GM18907 (cell line): ENCODE measurements around the gene ZNF75A.

Experiments
- ATAC-seq: cut with Tn5 transposase; IDR thresholded peaks from one replicate; pipeline ENCODE4 v1.9.1; 2021; ENCODE audit warnings: mild to moderate bottlenecking, moderate library complexity; ENCODE audit not compliant: unreplicated experiment

The ZNF75A gene

DNA sequence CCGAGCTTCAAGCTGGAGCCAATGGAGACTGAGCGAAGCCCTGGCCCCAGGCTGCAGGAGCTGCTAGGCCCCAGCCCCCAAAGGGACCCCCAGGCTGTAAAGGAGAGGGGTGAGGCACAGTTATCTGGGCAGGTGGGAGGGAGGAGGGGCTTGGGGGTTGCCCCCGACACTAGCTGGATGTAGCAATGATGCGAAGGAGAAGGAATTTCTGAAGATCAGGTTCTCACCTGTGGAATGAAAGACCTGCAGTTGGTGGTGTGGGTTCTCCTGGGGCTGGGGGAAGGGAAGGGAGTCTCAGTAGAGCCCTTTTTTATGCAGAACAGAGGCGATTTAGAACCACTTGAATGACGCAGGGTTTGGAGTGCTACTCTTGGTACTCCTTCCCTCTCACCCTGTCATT lies 20.2 kb upstream of the ZNF75A start:
- ATAC-seq = no peak

DNA sequence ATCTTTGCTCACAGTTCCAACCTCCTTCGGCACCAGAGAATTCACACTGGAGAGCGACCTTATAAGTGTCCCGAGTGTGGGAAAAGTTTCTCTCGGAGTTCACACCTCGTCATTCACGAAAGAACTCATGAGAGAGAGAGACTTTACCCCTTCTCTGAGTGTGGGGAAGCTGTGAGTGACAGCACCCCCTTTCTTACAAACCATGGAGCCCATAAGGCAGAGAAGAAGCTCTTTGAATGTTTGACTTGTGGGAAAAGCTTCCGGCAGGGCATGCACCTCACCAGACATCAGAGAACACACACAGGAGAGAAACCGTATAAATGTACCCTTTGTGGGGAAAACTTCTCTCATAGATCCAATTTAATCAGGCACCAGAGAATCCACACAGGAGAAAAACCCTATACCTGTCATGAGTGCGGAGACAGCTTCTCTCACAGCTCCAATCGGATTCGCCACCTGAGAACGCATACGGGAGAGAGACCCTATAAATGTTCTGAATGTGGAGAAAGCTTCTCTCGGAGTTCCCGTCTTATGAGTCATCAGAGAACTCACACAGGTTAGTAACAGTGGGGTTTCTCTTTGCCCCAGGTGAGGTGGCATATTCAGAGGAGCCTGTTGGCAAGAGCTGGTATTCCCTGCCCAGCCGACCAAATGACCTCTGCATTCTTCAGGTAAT lies 15.2 kb upstream of the ZNF75A start:
- ATAC-seq = no peak

DNA sequence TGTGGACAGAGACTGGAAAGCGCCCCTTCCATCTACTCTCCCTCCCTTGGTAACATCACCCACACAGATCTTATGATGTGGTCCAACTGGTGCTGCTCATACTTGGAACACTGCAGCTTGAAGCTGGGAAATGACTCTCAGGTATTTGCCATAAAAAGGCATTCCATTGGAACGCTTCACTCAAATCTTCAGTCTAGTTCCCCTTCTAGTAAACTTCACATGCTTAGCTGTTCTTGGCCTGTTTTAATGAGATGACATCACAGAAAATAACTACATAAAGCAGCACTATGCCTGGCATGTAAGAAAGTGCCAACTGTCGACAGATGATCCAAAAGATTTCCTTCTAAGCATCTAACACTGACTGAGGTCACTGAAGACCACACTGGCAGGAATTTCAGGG lies 12.7 kb upstream of the ZNF75A start:
- ATAC-seq = no peak

DNA sequence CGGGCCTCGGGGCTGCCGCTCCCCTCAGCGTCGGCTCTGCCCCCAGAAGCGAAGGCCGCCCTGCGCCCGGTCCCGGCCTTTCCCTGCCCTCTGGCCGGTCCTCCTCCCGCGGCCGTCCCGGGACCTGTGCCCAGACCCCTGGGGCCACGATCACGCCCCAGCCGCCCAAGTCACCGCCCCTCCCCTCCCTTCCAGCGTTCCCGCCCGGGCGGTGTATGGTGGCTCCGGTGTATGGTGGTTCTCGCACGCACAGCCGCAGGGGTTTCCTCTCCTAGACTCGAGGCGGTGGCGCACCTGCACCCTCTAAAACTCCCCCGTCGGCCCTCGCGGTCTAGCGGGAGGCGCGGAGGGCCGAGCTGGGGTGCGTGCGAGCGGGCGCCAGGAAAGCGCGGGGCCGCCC lies 10.1 kb upstream of the ZNF75A start:
- ATAC-seq = no peak

DNA sequence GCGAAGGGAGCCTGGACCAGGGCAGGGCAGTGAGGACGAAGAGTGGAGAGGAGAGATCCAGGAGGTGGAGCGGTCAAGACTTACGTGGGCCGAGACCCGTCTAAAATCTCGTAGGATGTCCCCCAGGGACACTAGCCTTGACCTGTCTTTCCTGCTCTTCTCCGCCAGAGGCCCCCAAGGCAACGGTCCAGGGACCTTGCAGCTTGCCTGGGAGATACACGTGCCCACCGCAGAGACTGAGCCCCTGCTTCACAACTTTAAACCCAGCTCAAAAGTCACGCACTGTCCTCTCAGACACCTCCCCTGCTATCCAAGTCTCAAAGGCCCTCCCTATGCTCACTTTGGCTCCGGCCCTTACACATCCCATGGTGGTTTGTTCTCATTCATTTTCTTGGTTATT lies 9.5 kb upstream of the ZNF75A start:
- ATAC-seq = no peak

DNA sequence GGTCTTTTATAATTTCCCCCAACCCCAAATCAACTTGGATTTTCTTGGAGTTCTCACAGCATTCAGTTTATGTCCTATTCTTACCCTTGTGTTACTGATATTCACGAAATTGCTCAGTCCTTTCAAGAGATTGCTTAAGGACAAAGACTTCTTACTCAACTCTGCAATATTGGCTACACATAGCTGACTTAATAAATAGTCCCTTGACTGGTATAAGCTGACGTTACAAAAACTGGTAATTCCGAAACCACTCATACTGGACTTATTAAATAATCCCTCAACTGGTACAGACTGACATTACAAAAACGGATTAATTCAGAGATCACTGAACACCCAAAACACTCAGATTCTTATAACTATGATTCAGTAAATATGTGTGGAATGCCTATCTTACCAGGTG lies 927 bp upstream of the ZNF75A start:
- ATAC-seq = no peak

DNA sequence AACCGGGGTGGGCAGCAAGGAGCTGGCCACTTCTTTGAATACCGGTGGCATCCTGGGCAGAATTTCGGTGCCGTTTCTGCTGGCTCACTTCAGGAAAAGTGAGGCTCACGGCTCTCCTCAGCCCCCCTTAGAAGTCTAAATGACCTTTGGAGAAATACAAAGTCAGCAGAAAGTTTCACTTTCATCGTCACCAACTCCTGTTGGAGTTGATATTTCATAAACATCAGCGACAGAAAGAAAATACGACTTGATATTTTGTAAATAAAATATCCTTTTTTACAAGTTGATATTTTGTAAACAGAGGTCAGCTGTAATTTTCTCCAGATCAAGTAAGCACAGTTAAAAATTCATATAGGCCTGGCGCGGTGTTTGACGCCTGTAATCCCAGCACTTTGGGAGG lies 781 bp downstream of the ZNF75A start:
- no peak for ATAC-seq

DNA sequence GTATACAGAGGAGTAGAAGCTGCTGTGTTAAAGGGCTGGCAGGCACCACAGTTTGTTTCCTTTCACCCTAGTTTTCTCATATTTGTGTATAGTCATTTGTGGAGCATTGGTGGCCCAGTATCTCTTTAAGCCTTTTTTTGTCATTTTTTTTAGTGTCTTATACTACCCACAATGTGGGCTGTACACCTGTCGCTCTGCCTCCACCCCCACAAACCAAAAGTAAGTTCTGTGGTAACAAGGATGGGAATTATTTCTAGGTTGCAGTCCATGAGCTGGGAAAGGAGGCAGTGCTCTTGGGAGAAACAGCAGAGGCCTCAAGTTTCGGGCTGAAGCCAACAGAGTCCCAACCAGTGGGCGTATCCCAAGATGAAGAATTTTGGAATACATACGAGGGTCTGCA lies 6.2 kb downstream of the ZNF75A start:
- ATAC-seq = no peak

DNA sequence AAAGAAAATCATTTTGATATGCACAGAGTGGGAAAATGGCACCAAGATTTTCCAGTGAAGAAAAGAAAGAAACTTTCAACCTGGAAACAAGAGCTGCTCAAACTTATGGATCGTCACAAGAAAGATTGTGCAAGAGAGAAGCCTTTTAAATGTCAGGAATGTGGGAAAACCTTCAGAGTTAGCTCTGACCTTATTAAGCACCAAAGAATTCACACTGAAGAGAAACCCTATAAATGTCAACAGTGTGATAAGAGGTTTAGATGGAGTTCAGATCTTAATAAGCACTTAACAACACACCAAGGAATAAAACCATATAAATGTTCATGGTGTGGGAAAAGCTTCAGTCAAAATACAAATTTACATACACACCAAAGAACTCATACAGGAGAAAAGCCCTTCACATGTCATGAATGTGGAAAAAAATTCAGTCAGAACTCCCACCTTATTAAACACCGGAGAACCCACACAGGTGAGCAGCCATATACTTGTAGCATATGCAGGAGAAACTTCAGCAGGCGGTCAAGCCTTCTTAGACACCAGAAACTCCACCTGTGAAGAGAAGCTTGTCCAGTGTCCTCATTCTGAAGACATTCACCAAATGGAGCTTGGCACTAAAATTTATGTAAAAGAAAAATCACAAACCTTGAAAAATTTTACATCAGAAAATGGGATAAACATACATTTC lies 12.2 kb downstream of the ZNF75A start:
- no peak for ATAC-seq

DNA sequence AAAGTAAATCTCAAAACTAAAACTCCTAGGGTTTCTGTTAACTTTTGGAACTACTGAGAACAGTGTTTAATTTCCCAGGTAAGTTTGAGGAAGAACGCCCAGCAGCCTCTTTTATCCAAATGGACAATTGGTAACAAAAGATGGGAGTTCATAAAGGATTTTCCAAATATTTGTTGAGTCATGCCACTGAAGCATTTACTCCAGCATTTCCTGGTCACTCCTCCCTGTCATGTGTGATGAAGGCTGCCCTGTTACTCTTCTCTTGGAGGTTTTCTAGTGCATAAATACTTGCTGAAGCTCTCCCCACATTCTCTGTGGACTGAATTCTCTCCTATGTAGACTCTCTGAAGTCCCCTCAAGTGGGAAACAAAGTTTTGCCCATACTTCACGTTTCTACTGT lies 16.5 kb downstream of the ZNF75A start:
- no peak for ATAC-seq

DNA sequence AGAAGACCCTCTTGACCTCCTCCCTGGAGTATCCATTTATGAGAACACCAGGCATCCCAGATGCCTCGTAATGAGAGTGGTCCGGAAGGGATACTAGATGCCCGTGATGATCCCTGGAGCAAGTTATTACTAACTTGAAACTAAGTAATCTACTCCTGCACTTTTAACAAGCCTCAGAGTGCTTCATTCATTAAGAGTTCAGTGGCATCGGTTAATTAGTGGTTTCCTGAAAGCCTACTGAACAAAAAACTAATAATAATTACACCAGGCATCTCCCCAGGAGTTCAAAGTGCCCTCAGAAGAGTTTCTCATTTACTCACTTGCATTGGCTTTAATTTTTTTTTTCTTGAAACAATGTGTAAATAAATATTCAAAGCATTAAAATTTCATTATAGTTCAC lies 22.2 kb downstream of the ZNF75A start:
- ATAC-seq = no peak

DNA sequence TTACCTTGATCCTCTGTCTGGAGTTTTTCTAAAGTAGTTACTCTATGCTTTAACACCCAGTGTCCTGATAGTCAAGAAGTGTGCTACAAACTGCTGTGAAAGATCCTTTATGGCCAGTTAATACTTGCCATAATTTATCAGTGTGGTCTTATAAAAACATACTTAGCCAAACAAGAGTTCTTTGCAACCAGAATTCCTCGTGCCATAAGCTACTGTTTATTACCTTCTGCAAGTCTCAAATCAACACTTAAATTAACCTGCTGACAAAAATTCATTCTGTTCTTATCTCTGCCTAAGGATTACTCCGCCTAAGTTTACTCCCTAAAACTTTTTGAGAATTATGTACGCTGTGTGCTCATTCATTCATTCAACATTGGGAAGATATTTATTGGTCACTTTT lies 22.8 kb downstream of the ZNF75A start:
- ATAC-seq = no peak

DNA sequence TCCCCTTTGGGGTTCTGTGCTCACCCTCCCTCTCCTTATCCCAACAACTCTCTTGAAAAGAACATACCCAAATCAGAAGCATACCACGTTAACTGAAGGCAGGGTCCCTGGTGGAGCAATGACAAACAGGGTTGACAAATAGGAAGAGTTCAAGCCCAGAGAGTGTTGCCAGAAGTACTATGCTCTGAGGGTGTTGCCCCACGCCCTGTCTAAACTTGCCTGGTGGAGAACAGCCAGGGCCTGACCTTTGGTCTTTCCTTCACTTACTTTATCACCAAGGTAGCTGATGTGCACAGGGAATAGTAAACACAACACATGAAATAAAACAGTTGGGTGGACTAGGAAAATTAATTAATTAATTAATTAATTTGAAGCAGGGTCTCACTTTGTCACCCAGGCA lies 23.3 kb downstream of the ZNF75A start:
- no peak for ATAC-seq

DNA sequence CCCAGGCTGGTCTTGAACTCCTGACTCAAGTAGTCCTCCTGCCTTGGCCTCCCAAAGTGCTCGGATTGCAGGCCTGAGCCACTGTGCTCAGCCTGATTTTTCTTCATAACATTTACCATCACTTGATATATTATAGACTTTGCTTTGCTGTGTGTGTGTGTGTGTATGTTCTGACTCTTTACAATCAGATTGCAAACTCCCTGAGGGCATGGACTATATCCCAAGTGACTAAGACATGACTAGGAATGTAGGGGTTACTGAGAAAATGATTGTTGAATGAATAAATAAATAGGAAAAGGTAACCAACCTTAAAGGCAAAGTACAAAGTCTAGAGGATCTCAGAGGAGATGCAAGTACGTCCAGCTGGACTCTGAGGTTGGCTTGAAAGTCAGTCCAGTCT lies 40.7 kb downstream of the ZNF75A start:
- no peak for ATAC-seq

DNA sequence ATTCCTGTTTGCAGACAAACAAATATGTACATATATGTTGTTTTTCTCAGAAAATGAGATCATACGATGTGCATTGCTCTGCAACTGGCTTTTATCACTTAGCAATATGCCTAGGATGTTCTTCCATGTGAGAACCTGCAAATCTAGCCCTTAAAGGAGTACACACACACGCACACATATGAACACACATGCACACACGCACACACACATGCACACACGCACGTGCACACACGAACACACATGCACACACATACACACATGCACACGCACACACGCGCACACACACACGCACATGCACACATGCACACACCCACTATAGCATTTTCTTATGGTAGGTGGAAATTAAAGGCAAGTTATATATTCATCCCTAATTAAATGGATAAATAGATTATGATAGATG lies 42.3 kb downstream of the ZNF75A start:
- no peak for ATAC-seq

DNA sequence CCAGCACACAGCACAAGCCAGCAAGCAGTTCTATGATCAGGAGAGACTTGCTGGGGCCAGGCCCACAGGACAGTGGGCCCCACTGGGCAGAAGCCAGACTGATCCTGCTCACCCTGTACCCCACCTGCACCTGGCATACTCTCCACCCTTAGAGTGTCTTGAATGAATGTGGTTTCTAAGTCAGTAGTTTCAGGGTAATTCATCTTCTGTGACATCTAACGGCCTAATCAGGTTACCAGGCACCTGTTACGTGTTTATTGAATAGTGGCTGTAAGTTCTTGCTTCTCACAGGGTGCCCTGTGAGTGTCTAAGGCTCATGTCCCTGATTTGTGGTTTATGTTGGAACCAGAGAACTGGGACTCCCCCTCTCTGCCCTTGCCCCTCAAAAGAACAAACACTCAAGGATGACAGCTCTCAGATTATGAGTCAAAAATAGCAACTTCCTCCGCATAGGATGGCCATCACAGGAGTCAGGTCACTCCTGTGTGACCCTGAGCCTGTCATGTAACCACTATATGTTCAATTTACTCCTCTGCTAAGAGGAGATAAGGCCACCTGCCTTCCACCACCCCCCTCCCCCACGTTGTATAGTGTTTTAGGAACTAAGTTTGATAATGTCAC lies 43.4 kb downstream of the ZNF75A start:
- ATAC-seq = no peak

DNA sequence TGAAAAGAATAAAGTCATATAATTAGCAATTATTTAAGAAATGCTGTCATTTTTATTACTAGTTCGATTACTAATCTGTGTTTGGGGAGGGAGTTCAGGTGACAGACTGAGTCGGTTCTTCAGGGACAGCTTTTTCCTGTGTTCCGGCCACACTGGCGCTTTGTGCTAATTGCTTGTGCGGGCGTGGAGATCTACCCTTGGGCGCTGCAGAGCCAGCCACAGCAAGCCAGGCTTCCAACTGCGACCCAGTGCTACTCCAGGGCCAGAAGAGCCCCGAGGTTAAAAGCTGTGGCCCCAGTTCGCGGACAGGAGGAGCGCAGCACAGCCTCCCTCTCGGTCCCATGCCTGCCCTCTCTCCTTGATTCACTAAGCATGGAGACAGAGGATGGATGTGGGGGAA lies 43.9 kb downstream of the ZNF75A start:
- ATAC-seq = no peak

DNA sequence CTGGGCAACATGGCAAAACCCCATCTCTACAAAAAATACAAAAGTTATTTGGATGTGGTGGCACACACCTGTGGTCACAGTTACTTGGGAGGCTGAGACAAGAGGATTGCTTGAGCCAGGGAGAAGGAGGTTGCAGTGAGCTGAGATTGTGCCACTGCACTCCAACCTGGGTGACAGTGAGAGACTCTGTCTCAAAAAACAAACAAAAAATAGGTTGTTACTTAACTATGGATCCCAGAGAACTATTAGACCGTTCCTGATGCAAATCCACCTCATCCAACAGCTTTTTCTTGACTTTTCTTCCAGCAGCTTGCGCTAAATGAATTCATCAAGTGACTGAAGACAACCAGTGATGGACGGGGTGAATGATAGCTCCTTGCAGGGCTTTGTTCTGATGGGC lies 50.3 kb downstream of the ZNF75A start, which contains the start of gene OR2C1:
Gene OR2C1, plus strand, starts transcription at position 301 of the 400 bp plus-strand sequence. Its CDS starts 52 bp downstream, at position 353.
- no peak for ATAC-seq

DNA sequence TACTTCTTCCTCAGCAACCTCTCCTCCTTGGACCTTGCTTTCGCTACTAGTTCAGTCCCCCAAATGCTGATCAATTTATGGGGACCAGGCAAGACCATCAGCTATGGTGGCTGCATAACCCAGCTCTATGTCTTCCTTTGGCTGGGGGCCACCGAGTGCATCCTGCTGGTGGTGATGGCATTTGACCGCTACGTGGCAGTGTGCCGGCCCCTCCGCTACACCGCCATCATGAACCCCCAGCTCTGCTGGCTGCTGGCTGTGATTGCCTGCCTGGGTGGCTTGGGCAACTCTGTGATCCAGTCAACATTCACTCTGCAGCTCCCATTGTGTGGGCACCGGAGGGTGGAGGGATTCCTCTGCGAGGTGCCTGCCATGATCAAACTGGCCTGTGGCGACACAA lies 50.8 kb downstream of the ZNF75A start:
- ATAC-seq = no peak

DNA sequence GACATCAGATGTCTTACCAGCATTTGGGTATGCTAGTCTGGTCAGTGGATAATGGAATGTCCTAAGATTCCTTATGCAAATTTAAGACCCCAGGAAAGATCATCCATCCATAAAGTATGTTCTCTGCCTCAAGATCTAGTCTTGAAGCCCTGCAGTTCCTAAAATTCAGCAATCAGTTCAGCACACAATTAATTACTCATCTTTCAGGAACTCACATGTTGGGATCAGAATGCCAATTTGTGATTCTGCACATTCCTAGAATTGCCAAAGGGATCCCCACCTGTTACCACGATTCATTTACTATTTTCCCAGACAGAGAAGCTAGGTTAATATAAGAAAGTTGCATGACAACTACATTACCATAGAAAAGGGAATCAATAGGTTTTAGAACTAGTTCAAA lies 53.6 kb downstream of the ZNF75A start:
- no peak for ATAC-seq

DNA sequence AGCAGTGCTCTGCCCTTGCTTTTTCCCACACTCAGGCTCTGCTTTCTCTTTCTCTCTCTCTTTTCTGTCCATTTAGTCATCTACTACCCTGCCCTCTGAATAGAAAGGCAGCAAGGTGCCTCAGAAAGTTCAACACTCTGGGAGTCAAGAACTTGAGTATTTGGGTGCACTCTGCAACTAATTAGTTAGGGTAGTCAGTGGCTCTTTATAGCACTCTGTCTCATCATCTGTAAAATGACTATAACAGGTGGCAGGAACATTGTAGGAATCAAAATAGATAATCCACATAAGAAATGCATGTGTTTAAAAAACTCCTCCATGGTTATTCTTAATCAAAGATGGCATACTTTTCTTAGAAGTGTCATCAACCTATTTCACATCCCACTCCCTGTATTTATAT lies 57.6 kb downstream of the ZNF75A start:
- ATAC-seq = no peak

DNA sequence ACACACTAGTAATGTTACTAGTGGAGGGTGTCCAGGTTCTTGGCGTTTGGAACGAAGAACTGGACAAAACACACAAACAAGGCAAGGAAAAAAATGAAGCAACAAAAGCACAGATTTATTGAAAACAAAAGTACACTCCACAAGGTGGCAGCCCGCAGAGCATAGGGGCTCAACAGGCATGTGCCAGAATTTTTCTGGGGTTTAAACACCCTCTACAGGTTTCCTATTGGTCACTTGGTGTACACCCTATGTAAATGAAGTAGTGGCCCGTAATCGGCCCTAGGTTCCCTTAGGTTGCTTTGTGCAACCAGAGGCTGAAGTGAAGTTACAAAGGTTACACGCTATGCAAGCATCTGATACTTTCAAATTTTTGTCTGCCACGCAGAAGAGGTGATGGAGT lies 58.5 kb downstream of the ZNF75A start:
- no peak for ATAC-seq
